Hypothalamus (tissue), 51 donors: ENCODE data around the gene TEX28.
"Not testable (repeated sequence)": the region's sequence is repeated elsewhere in the genome, so short reads cannot be mapped to it uniquely, and the experiment has no call there.

Experiments
- DNase-seq, 51 donors: peaks; one replicate each; lab custom pipeline; 2025; lab: John Stamatoyannopoulos, UW

TEX28 gene, protein sequence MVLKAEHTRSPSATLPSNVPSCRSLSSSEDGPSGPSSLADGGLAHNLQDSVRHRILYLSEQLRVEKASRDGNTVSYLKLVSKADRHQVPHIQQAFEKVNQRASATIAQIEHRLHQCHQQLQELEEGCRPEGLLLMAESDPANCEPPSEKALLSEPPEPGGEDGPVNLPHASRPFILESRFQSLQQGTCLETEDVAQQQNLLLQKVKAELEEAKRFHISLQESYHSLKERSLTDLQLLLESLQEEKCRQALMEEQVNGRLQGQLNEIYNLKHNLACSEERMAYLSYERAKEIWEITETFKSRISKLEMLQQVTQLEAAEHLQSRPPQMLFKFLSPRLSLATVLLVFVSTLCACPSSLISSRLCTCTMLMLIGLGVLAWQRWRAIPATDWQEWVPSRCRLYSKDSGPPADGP

DNA sequence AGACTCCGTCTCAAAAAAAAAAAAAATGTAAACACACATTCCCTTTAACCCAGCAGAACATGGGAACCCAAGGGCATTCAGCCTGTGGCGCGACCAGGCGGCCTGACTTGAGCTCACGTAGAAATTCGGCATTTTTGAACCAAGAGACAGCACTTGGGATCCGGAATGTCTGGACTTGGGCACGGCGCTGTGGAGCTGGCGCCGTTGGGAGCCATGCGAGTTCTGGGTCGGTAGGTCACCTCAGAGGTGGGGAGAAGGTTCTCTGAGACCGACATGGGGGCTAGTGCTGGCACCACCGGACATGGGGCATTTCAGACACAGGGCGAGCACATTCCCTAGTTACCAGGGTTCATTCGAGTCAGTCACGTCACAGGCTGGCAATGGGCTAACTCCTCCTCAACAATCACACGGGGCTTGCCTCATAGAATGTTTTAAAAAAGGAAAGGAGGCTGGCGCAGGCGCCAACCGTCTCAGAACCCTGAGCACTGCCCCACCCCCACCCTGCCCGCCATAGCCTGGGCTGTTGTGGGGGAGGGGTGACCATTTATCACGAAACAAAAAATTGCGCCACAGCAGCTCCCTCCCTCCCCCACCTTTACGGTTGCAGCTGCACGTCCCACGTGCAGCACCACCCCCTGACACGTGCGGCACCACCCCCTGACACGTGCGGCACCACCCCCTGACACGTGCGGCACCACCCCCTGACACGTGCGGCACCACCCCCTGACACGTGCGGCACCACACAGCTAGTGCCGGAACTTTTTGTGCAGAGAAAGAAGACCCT lies at the start of gene TEX28:
Gene TEX28, minus strand, starts transcription at position 334 of the 784 bp plus-strand sequence. CDS start 3,007 bp downstream, outside the sequence.
- no peak for DNase-seq

DNA sequence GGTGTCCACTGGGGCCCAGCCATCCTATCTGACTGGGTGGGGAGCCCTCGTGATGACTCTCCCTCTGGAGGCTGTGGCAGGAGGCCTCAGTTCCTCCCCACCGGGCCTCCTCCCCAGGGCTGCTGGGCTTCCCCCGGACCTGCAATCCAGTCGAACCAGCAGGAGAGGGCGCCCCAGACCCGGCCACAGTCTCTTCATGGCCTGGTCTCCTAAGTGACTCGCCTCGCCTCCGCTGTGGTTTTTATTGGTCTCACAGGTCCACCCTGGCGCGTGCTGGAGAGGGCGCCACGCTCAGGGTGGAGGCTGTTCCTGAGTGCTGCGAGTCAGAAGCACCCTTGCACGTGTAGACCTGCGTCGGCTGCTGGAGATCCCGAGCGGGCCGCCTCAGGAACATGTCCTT lies 48.7 kb upstream of the TEX28 start:
- DNase-seq, result not testable (repeated sequence)

DNA sequence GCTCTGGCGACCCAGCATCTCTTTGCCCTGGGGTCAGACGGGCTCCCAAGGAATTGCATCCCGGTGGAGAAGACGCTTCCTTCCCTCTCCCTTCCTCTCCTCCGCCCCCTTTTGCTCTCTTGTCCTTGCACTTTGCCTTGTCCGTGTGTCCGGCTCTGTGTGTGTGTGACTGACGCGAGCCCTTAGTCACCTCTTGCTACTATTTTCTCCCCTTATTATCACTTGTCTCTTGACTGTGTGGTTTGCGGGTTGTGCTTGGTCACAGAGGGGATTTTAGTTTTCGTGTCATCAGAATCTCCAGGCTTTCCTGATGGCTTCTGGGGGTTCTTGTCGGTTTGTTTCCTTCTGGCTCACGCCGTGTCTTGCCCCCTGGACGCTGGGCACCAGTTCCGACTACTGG lies 48.1 kb upstream of the TEX28 start:
- not testable (repeated sequence) for DNase-seq

DNA sequence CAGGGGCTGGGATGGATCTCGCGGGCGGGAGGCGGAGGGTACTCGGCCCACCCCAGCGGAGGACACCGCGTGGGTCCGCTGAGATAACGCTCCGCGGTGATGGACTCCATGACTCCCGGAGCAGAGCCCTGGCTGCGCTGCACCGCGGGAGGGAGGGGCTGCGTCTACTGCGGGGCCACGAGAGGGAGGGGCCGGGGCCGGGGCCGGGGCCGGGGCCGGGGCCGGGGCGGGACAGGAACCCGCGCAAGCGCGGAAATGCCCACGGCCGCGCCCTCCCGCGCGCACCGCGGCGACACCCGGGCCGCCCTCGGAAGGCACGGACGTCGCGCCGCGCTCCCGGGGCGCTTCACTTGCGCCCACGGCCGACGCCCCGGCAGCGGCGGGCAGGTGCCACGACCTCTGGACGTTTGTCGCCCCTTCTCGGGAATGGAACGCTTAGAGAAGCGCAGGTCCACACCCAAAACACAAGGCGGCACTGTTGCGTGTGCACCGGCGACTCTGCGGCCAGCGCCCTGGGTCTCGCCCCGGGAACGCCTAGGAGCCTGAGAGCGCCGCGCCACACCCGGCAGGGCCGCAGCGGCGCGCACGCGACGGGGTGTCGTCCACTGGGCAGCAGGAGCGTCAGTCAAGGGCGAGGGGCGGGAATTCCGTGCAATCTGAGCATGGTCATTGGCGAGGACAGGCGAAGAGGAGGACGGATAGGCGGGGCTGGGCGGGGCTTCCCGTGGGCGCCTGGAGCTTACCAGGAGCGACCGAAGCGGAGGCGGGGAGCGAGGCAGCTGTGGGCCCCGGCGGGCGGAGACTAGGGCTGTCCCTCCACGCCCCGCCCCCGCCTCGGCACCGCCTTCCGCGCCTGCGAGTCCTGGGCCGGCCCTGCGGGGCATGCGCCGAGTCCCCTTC lies 46.7 kb upstream of the TEX28 start:
- DNase-seq, result not testable (repeated sequence)

DNA sequence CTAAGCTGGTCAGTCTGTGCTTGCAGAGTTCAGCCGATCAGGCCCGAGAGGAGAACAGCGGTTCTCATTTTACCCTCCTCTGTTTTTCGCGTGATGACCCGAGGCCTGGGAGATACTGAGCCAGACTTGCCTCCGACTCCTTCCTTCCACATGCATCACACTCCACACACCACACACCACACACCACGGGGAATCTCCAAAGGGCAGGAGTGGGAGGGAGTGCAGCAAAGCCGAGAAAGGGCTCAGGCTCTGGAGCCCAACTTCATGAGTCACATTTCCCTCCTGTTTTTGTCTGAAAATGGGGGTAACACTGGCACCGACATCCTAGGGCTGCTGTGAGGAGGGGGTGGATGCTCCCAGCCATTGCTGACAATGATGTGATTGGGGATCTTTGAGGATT lies 39.6 kb upstream of the TEX28 start:
- DNase-seq, result no peak

DNA sequence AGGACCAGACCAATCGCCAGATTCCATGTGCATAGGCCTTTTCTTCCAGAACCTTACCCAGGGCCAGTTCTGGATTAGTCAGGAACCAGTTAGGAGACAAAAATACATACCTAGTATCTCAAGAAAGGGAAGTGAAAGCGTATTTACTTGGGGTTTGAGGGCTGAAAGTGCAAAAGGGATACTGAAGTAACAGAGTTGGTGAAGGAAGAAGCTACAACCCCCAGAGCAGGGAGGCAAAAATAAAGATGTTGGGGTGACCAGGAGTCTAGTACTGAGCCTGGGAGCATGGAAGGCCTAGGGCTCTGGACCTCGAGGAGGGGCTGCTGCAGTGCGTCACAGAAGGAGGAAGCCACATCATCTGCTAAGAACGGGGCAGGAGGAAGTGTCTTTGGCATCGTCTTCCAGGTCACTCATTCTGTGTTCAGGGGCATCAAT lies 38.9 kb upstream of the TEX28 start:
- DNase-seq, result no peak

DNA sequence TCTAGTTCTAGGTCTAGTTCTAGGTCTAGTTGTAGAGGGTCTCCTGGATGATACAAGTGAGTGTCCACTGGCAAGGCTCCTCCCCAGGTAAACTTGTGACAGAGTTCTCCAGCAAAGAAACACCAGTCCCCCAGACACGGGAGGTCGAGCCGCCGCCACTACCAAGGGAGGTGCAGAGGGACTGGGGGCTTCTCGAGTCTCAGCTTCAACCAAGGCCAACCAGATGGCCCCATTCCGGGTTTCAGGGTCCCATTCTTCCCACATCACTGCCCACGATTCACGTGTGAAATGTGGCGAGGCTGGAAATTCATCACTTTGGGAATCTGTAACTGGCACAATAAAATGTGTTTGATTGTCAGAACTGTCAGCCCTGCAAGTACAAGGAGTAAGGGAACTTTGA lies 38.2 kb upstream of the TEX28 start:
- no peak for DNase-seq

DNA sequence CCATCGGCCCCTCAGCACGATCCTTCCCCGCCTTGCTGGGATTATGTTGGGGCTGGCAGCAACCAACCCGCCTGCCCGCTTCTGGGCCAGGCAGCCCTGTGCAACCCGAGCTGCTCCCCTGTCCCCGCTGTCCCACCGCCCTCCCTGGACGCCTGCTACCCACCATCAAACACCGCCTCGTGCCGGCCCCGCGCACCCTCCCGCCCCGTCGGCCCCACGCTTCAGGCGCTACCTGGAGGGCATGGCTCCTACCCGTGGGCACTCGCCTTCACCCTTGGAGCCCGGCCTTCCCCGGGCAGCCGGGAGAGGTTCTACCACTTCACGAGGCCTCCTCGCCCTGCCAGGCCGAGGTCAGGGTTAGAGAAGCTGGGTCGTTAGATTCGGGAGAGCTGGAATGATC lies 37.6 kb upstream of the TEX28 start:
- no peak for DNase-seq

DNA sequence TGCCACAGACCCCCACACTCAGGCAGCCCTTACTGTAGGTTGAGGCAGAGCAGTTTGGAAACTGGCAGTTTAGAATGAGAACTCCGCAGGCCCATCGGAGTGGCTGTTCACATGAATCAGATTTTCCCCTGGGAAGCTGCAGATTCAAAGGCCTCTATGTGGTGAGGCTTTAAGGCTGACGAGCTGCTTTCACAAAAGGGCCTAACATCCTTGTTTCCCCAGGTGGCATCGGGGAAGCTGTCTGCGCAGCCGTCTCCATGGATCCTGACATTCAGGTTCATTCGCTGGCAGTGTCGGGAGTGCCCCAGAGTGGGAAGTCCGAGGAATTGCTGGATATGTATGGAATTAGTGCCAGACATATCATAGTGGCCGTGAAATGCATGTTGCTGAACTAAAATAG lies 34.4 kb upstream of the TEX28 start:
- no peak for DNase-seq

DNA sequence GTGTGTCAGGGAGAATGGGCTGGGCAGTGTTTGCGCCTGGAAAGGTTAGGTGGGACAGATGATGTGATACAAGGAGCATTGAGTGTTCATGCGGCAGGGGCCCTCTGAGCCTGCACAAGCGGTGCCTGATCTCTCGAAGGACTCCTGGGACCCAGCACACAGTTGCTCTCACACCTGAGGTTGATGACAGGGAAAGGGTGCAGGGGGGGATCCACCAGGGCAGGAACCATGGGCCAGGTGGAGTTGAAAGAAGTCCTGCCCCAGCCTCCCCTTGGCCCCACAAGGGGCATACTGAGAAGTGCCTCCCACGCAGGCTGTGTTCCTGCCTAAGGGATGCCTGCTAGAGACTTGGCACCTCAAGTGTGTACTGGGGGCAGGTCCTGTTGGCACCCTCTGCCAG lies 33.7 kb upstream of the TEX28 start:
- no peak for DNase-seq

DNA sequence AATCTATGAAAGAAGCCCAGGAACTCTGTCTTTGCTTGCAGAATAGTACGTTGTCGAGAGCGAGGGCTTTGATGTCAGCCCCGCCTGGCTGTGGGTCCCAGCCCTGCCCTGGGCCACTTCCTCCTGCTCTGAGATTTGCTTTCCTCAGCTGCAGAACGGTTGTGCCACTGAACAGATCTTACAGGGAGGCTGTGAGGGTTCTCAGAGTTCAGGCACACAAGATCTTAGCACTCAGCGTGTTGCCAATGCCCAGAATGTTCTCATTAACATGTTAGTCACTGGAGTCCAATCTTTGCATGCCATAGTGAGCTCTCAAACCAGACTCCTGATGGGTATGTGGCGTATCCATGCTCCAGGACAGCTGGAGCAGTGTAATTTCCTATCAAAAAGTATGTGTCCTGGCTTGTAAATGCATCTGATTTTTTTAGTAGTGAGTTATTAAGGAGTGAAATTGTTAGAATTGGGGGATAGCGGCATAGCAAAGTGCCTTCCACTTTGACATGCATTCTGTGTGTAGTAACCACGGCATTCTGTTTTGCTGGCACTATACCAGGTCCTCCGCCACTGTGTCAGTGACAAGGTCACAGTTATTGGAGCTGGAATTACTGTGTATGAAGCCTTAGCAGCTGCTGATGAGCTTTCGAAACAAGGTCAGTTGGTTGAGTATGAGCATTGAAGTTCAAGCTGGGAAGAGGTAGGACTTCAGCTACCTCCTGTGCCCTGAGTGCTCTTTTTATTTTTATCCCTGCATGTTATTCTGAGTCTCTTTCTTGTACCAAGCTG lies 32.3 kb upstream of the TEX28 start:
- DNase-seq, result no peak

DNA sequence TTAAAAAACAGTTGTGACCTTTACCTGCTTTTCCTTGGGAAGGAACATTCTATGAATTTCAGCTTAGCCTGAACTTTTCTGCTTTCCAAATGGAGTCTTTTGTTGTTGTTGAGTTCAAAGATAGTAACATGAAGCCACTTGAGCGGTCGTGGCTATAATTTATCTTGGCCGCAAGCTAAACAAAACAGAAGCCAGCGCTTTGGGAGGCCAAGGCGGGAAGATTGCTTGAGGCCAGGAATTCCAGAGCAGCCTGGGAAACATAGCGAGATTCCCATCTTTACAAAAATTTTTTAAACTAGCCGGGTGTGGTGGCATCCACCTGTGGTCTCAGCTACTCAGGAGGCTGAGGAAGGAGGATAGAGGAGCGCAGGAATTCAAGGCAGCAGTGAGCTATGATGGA lies 30.6 kb upstream of the TEX28 start:
- DNase-seq, result no peak

DNA sequence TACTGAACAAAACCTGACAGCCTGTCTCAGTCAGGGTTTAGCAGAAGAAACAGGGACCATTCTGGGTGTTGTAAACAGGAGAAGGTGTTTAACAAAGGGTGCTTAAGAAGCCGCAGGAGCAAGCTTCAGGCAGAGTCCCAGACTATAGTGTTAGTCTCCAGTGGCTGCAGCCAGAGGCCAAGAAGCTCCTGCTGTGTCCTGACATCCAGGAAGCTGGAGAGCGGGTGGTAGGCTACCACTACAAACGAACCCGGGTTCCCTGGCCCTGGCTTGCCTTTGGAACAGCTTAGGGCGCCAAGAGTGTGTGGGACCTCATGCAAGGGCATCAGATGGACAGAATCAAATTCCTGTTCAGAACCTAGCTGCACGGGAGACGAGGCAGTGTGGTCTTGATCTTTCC lies 28.6 kb upstream of the TEX28 start:
- DNase-seq, result no peak

DNA sequence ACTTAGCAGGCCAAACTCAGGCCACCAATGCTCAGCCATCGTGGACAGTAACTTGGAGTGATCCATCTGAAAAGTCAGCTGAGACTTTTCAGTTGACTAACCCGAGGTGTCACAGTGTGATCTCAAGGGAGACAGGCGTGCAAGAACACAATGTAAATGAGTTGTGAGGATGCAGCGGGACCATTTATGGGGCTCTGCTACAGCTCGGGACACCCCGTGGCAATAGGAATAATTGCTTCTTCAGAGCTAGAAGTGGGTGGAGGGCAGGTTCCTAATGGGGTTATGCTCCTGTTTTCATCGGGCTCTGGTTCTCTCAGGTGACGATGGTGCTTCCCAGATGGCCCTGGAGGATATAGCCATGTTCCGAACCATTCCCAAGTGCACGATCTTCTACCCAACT lies 28.0 kb upstream of the TEX28 start:
- no peak for DNase-seq

DNA sequence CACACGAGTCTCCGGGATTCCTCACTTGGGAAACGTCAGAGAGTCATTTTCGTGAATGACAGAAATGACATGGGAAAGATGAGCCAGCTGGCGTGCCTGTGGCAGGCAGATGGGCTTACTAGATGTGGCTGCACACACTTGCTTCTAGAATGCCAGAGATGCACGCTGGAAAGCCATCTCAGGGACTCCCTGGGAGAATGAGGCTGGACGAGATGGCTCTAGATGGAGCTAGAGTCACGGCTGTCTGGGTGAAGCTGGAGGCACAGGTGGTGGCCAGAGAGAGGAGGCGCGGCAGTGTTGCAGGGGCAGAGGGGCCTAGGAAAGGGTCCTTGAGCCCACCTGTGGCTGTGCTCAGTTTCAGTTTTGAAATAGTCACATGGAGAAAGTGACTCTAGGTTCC lies 26.7 kb upstream of the TEX28 start:
- no peak for DNase-seq

DNA sequence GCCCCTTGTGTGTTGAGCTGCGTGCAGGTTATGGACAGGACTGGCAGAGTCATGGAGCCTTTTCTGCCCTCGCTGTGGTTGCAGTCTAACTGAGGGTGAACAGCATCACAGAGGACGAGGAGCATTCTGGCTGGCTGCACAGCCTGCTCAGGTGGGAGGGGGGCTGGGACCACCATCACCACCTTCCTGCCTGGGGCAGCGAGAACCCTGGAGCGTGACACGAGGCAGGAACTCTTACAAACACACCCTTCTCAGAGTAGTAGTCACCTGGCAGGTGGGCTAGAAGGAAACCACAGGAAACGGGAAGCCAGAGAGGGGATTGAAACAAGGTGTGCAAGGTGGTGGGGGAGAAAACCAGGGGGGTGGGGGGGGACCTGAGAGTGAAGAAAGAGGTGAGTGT lies 26.2 kb upstream of the TEX28 start:
- no peak for DNase-seq

DNA sequence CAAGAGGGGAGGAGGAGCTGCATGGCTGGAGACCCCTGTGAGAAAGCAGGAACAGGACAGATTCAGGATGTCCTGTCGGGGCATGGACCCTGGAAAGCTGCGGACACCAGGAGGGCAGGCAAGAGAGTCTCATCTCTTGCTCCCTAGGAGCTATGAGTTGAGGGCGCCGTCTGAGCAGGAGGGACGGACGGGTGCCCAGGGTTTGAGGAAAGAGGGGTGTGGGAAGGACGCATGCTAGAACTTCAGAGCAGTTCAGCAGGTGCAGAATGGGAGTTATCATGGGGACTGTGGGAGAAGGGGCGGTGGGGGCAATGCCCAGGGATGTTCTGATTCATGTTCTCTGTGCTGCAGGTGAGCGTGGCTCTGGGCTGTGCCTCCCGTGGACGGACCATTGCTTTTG lies 25.5 kb upstream of the TEX28 start:
- no peak for DNase-seq

DNA sequence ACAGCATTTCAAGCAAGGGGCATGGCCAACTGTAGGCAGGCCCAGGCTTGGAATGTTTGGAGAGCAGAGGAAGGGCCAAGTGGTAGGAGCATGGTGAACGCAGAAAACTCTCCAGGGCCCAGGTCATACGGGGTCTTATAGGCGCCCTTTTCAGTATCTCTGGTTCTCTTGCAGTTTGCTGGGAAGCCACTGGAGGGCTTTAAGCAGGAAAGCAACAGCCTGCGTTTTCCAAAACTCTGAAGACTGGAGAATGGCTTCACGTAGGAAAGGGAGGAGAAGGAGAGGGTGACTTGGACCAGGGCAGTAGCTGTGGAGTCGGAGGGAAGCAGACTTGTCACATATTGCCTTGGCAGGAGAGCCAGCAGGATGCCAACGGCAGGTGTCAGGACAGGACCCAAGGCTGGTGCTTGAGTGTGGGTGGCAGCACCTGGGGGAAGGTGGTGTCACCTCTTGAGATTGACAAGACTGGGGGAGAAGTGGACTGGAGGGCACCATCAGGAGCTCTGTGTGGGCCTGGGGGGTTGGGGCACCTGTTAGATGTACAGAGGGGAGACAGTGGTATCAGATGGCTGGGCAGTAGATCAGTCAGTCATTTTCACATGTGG lies 22.6 kb upstream of the TEX28 start:
- DNase-seq, result peak in 3 of 51 donors; percentile 0 to 5 (median 1)

DNA sequence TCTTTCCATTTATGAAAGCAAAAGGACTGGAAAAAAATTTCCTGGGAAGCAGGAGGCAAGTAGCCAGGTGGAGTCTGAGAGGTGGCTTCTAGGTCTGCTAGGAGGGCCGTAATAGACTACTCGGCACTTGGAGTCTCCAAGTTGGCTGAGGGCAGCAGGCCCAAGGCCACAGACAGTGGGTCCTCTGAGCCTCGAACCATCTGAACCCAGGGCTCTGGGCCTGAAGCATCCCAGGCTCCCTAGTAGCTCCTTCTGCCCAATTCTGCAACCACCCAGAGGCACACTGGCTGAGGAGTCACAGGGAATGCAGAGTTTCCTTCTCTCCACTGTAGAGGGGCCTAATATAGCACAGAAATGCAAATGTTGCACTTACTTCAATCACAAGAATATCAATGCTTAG lies 20.5 kb upstream of the TEX28 start:
- DNase-seq, result no peak

DNA sequence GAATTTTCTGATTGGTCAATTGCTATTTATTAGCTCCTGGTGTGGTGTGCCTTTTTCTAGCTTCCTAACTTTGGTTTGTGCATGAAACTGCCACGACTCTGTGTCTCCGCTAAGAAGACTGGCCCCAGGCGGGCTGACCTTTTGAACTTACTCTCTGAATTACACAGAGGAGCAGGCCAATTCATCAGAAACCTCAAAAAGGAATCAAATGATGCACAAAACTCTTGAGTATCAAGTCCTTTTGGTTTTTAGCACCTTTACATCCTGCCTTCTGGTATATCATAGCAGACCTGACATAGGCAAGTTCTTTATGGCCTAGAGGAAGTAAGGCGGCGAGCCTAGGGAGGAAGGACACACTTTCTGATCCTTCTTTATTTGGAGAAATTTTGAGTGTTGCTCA lies 18.2 kb upstream of the TEX28 start:
- no peak for DNase-seq
